Upper lobe of left lung (tissue), 6 donors: ENCODE measurements around the gene BAIAP2L1. TPM values are rescaled to one million over a fixed set of nuclear protein-coding genes. Genes with fewer than 3 reads are reported as not detected.
A peak's percentile ranks its signal among the peaks of the same experiment; 100 is the strongest.

ENCODE experiments used
- ATAC-seq, 2 donors: fragments of 200-7000 bp; cut with Tn5 transposase; one replicate each; pipeline ENCODE4 v1.9.1; 2022; ENCODE audit warnings: mild to moderate bottlenecking in 2 of 2, moderate library complexity in 2 of 2; ENCODE audit not compliant: low FRiP score in 2 of 2
- DNase-seq, 2 donors: peaks; one replicate each; pipeline ENCODE4 v3.0.0-alpha.2; 2019 to 2020
- H3K27ac ChIP-seq, 4 donors: fragments of 200-600 bp; sonication (generic); one replicate each; pipeline ENCODE4 v1.5.1; 2016 to 2019
- H3K27me3 ChIP-seq, 4 donors: fragments of 200-600 bp; sonication (generic); one replicate each; pipeline ENCODE4 v1.5.1; 2017 to 2019
- H3K36me3 ChIP-seq, 4 donors: fragments of 200-600 bp; sonication (generic); one replicate each; pipeline ENCODE4 v1.5.1; 2016 to 2019
- H3K4me1 ChIP-seq, 4 donors: fragments of 200-600 bp; sonication (generic); one replicate each; pipeline ENCODE4 v1.5.1; 2018 to 2019
- H3K4me3 ChIP-seq, 4 donors: fragments of 200-600 bp; sonication (generic); one replicate each; pipeline ENCODE4 v1.5.1; 2017 to 2019; ENCODE audit warnings: mild to moderate bottlenecking in 2 of 4, moderate library complexity in 1 of 4
- H3K9me3 ChIP-seq, 4 donors: fragments of 200-600 bp; sonication (generic); one replicate each; pipeline ENCODE4 v1.5.1; 2018 to 2019
- CTCF ChIP-seq, 6 experiments: fragments of 450-650 bp in 4 of 6; fragments of 200-600 bp in 2 of 6; sonication (generic) in 2 of 6; IDR thresholded peaks; one replicate each; pipeline ENCODE4 v1.5.1; 2016 to 2019; ENCODE audit warnings: antibody characterized with exemption in 6 of 6
- EP300 ChIP-seq, 4 donors: sonication (generic); formaldehyde crosslinking; IDR thresholded peaks; one replicate each; pipeline ENCODE4 v1.5.1; 2017; ENCODE audit warnings: antibody characterized with exemption in 4 of 4, control low read depth in 2 of 4
- POLR2A ChIP-seq, 4 donors: fragments of 450-650 bp; IDR thresholded peaks; one replicate each; pipeline ENCODE4 v1.5.1; 2016 to 2017; ENCODE audit warnings: antibody characterized with exemption in 4 of 4, mild to moderate bottlenecking in 2 of 4
- POLR2AphosphoS5 ChIP-seq, 2 donors: sonication (generic); formaldehyde crosslinking; IDR thresholded peaks; one replicate each; pipeline ENCODE4 v1.5.1; 2017; ENCODE audit warnings: antibody characterized with exemption in 2 of 2
- WGBS, 2 donors: methylation state at CpG; one replicate each; pipeline ENCODE4 v1.1.5; 2017 to 2018; 5-methylcytosine and 5-hydroxymethylcytosine counted together
- total RNA-seq, 6 donors: library from RNA; depleted of rRNA in 4 of 6; stranded (reverse); fragments of >200 nt in 4 of 6; gene quantifications; one replicate each; pipeline versions ENCODE4 v1.1.0 to v1.2.1, GENCODE V29; 2016 to 2021
- donor health status: DM: no; HTN: no; CAD: no; lungs with moderate emphysema.
- donor health status: DM: no; HTN: yes; CAD: no; lungs with severe emphysema.

The BAIAP2L1 gene
- total RNA-seq, 6 donors from 2014 or later: 20.2 to 35.6 (median 26.6) TPM

- H3K36me3 ChIP-seq: peaks cover 0 to 20% (median 8%) of the 10 kb centered on the region in 4 donors
- no peaks in the 10 kb centered on the region for H3K9me3 ChIP-seq
- DNase-seq (no peak), ATAC-seq (peak; percentile 23 to 39)
- TF ChIP-seq POLR2A (IDR thresholded peaks at IDR 0.05) (peak in 1 of 4 donors; percentile 41), CTCF (IDR thresholded peaks at IDR 0.05) (peak in 2 of 6 experiments; percentile 23 to 28), POLR2AphosphoS5 (IDR thresholded peaks at IDR 0.05) (no peak), EP300 (IDR thresholded peaks at IDR 0.05) (no peak)
- no peaks in the 10 kb centered on the region for H3K27me3 ChIP-seq
- WGBS, 2 donors: 32 to 37% methylated on average over 18 of the region's 32 CpGs
- H3K4me1 ChIP-seq: peaks cover 40 to 54% (median 53%) of the 10 kb centered on the region in 4 donors
- H3K4me3 ChIP-seq: peak overlapping the region; percentile 69 to 92 (median 76)
- H3K27ac ChIP-seq: peak overlapping the region; percentile 79 to 91 (median 89)
These were observed 148.3 kb downstream of the BAIAP2L1 start for GRCh38 chr7:98252425-98253054.

- DNase-seq: peak; percentile 97 to 99
- peaks cover 40 to 60% (median 57%) of the 10 kb centered on the region in 4 donors for H3K4me1 ChIP-seq
- H3K27ac ChIP-seq: peak within 1 kb of the TSS; percentile 79 to 91 (median 89)
- TF ChIP-seq CTCF (IDR thresholded peaks at IDR 0.05): peak in 1 of 6 experiments; percentile 3
- TF ChIP-seq EP300 (IDR thresholded peaks at IDR 0.05): no peak
- peak; percentile 84 to 85 for TF ChIP-seq POLR2AphosphoS5 (IDR thresholded peaks at IDR 0.05)
- TF ChIP-seq POLR2A (IDR thresholded peaks at IDR 0.05): peak in 2 of 4 donors; percentile 2 to 76
- no peaks in the 10 kb centered on the region for H3K27me3 ChIP-seq
- H3K4me3 ChIP-seq: peak within 1 kb of the TSS; percentile 69 to 92 (median 76)
- 0 to 2% methylated on average over 25 to 30 of the region's 69 CpGs for WGBS, 2 donors
- peaks cover 0 to 17% (median 4%) of the 10 kb centered on the region in 4 donors for H3K36me3 ChIP-seq
- no peaks in the 10 kb centered on the region for H3K9me3 ChIP-seq
- peak; percentile 98 to 99 for ATAC-seq
These were observed 149.1 kb downstream of the BAIAP2L1 start, which contains the start of gene TECPR1 for GRCh38 chr7:98251601-98252424. TSS of gene TECPR1 (minus strand) at chr7:98252232. CDS start at chr7:98246146, 6,086 bp downstream.

GRCh38 chr7:98251231-98251600, 149.7 kb downstream of the BAIAP2L1 start:
- peaks cover 0 to 12% (median 3%) of the 10 kb centered on the region in 4 donors for H3K36me3 ChIP-seq
- TF ChIP-seq CTCF (IDR thresholded peaks at IDR 0.05) (no peak), POLR2A (IDR thresholded peaks at IDR 0.05) (no peak)
- peak overlapping the region; percentile 69 to 91 (median 76) for H3K4me3 ChIP-seq
- no peaks in the 10 kb centered on the region for H3K27me3 ChIP-seq
- no peak for DNase-seq
- H3K4me1 ChIP-seq: peaks cover 40 to 66% (median 60%) of the 10 kb centered on the region in 4 donors
- peak overlapping the region; percentile 79 to 91 (median 89) for H3K27ac ChIP-seq
- WGBS, 2 donors: 17 to 18% methylated on average over 9 of the region's 9 CpGs
- no peaks in the 10 kb centered on the region for H3K9me3 ChIP-seq
- ATAC-seq: peak; percentile 3 to 47

- Histone ChIP-seq H3K4me1 (peaks cover 40 to 70% (median 62%) of the 10 kb centered on the region in 4 donors), H3K27ac (peak overlapping the region; percentile 79 to 91 (median 89)), H3K27me3 (no peaks in the 10 kb centered on the region), H3K36me3 (peaks cover 0 to 12% (median 3%) of the 10 kb centered on the region in 4 donors), H3K4me3 (peak overlapping the region in 3 of 4 donors; percentile 69 to 82 (median 71)), H3K9me3 (no peaks in the 10 kb centered on the region)
- TF ChIP-seq CTCF (IDR thresholded peaks at IDR 0.05) (no peak), EP300 (IDR thresholded peaks at IDR 0.05) (no peak), POLR2A (IDR thresholded peaks at IDR 0.05) (no peak), POLR2AphosphoS5 (IDR thresholded peaks at IDR 0.05) (no peak)
- ATAC-seq: no peak
- WGBS, 2 donors: 27 to 29% methylated on average over 3 of the region's 3 CpGs
- DNase-seq: no peak
These were observed 150.1 kb downstream of the BAIAP2L1 start for GRCh38 chr7:98250789-98251188.
